GM19035 (cell line): ENCODE results near the gene FLT1.

Source experiments
- ATAC-seq: cut with Tn5 transposase; IDR thresholded peaks from one replicate; pipeline ENCODE4 v1.9.1; 2021; ENCODE audit not compliant: unreplicated experiment

Gene FLT1

DNA sequence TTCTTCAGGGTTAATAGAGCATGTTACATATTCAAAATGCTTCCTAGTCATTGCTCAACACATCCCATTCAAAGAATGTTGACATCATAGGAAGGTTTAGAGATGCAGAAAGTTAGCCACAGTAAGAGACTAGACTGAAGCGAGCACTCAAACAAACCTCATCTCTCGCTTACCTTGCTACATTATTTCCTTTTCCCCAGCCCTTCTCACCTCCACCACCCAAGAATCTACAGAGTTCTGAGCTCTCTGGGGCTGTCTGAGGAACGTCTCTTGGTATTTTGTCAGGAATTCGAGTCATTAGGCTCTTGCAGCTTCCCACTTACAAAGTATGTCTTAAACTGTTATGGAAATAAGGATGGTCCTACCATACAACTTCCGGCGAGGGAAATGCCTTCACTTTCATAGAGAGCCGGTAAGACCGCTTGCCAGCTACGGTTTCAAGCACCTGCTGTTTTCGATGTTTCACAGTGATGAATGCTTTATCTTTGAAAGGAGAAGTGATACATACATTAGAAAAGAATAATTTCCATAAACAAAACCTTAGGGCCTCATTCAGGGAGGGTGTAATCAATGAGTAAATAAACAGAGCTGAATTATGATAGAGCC, 65.1 kb downstream of the FLT1 start:
- ATAC-seq: peak; percentile 97

DNA sequence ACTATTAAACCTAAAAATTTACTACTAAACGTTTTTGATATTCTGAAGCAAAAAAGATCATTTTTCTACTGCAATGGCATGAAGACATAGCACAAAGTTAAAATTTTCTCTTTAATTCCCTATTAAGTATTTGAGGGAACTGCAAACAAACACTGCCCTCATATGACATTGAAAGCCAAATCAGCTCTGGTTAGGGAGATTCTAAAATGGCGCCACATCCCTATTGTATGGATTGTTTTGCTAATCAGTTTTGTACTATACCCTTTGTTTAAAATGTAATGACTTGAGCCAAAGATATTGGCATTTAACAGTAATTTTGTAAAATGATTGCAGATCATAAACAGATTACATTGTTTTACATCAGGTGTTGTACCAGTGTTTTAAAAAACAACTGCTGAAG, 65.8 kb downstream of the FLT1 start:
- no peak for ATAC-seq

GRCh38 chr13:28426381-28426780, 68.5 kb downstream of the FLT1 start:
- ATAC-seq: no peak

GRCh38 chr13:28425793-28426192, 69.1 kb downstream of the FLT1 start:
- no peak for ATAC-seq

DNA sequence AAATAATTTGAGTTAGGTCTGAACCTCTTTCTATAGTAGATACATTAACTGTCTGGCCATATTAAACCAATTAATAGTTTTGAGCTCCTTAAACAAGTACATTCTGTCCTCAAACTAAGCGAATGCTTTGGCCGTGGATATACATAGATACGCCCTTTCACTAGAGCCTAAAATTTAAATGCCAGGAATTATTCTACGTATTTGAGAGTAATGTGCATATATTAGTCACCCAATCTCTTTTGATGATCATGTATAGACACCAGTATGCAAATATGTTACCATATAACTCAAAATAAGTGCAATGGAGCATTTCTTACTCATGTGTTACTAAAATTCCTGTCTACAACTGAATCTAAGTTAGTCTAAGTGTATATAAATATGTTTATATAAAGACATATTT, 70.4 kb downstream of the FLT1 start:
- ATAC-seq: no peak

DNA sequence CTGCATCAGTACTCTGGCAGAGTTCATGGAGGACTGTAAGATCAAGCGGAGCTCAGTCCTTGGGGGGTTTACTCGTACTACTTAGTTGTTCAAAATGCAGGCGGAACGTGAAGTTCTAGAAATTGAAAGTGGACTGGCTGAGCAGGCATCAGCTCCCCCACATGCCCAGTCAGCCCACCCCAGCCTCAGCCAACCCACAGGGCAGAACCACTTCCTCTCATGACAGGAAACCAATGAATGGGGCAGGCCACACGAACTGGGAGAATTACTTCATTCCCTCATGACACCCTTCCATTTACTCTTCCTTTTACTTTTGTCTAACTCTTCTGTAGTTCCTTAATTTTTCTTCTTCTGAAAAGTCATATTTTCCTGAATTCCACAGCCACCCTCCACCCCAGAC, 71.9 kb downstream of the FLT1 start:
- peak; percentile 63 for ATAC-seq

- no peak for ATAC-seq
Observed at GRCh38 chr13:28421676-28422410, 73.1 kb downstream of the FLT1 start.

GRCh38 chr13:28420704-28421103, 74.2 kb downstream of the FLT1 start:
- no peak for ATAC-seq

DNA sequence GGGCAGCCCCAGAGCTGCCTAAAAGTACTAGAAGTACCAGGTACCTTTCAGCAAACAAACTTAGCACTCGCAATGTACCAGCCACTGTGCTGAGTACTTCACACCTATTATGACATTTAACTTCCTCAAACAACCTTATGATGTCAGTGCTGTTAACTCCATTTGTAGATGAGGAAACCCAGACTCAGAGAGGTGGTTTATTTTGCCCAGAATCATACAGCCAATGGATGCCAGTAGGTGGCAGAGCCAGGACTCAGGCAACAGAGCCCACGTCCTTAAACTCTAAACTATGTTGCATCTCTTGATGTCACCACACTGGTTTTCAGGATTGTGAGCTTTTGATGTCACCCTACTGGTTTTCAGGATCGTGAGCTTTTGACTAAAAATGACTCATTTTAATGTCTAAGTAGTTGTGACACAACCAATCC, 78.9 kb downstream of the FLT1 start:
- ATAC-seq: no peak

DNA sequence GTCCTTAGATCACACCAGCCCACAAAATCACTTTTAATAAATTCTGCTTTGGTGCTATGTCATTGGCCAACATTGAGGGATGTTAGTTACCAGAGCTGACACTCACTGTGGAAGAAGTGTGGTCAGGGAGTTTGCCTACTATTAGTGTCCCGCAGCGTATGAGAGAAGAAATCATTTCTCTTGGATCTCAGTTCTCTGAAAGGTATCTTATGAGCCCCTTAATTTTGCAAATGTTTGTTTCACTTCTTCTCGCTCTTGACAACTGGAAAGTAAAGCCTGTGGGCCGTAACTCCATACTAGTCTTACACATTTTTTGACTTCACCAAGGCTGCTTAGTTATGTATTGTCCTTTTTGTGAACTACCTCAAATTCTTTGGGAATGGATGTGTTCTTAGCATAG, 80.9 kb downstream of the FLT1 start:
- ATAC-seq: no peak

- no peak for ATAC-seq
Observed at GRCh38 chr13:28412981-28413380, 81.9 kb downstream of the FLT1 start.

DNA sequence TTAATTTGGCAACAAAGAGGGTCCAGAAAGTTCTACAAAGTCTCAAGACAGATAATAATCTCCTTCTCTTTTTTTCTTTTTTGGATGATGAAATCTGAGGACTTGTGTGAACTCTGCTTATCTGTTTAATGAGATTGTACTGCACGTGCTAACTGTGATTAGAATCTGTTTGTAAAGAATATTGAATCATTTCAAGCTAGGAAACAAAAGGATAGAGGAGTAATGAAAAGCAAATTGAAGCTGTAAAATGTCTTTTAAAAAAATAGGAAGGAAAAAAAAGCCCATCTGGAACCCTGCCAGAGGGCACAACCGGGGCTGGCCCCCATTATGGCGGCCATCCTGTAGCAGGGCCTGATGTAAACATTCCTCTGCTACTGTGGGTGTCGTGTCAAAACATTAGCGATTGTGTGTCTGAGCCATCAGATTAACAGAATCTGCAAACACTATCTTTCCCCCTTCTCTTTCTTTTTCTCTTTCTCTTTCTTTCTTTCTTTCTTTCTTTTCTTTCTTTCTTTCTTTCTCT, 83.0 kb downstream of the FLT1 start:
- no peak for ATAC-seq

- no peak for ATAC-seq
Observed at GRCh38 chr13:28410096-28410495, 84.8 kb downstream of the FLT1 start.

DNA sequence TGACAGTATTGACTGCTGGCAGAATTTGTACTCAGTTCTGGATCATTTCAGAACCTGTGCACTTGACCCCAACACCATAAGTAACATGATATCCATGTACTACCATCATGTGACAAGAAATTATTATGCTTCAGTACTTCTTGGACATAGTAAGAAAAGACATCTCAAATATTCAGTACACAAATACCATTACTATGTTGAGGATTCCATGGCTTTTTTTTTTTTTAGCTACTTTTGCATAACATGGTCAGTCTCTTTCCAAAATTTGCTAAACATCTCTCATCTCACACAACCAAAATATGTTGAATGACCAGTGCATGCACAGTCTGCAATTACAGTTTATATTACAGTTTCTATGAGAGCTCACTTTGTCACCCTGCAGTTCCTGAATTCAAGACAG, 85.3 kb downstream of the FLT1 start:
- ATAC-seq: no peak

- ATAC-seq: no peak
Observed at GRCh38 chr13:28408863-28409262, 86.1 kb downstream of the FLT1 start.

DNA sequence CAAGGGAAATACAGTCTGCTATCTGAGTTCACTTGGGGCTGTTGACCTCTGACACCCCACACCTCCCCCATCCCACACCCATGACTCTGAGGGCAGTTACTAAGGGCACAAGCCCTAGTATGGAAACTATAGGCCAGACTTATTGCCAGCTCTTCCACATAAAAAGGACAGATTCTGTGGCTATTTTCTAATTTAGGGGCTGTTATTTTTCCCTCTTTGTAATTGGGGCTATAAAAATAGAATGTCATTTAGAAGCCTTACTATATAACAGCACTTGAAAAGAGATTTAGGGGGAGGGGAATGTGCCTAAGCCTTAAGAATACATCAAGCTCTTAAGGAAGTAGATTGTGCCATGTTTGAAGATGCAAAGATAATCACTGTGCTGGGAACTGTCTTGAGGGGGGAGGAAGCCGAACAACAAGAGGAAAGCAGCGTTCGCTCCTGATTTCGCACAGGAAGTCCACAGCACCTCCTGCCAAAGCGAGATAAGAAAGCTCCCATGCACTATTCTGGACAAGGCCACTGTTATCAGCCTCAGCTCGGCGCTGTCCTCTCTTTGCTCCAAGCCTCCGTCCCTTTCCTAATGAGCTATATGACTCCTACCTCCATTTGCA, 86.6 kb downstream of the FLT1 start:
- no peak for ATAC-seq

- ATAC-seq: no peak
Observed at GRCh38 chr13:28406733-28407266, 88.1 kb downstream of the FLT1 start.

DNA sequence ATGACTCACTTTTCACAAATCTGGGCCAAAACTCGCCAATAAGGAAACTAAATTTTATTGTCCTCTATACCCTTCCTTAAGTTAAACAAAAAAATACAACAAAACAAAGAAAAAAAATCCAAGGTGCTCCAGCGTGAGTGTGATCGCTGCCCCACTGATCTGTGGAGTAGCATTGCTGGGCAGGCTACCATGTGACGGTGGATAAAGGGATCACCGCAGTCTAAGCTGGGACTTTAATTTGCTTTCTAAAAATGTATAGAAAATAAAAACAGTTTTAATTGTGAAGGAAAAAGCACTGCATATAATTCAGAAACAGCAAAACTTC, 92.9 kb downstream of the FLT1 start:
- ATAC-seq: no peak

DNA sequence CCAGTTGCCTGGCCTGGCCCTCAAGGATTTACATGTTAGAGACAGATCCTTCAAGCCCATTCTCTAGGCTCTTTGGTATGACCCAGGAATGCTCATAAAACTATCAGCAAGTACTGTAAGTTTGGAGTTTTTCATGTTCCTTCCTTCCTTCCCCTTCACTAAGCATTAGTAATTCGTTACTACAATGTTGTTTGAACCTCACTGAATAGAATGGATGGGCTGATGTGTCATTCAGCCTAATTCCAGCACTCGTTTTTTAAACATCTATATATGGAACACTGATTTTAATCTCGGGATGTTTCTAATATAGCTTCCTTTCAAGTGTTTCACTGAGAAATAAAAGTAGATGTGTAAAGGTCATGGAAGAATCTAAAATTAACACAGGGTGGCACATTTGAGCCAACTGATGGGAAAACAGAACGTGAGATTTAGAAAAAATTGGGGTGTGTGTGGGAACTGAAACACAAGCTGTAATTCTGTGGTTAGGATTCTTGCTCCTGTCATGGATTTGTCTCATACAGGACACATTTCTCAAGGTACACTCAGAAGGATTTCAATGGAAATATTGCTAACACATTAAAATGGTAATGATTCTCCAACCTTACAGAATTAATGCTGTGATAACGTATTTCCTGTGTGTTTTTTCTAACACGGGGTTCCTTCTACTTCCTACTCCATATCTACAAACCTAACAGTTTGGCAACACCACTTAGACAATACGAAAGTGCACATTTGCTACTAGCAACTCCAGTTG, 93.4 kb downstream of the FLT1 start:
- ATAC-seq: no peak

GRCh38 chr13:28396053-28396452, 98.9 kb downstream of the FLT1 start:
- no peak for ATAC-seq

DNA sequence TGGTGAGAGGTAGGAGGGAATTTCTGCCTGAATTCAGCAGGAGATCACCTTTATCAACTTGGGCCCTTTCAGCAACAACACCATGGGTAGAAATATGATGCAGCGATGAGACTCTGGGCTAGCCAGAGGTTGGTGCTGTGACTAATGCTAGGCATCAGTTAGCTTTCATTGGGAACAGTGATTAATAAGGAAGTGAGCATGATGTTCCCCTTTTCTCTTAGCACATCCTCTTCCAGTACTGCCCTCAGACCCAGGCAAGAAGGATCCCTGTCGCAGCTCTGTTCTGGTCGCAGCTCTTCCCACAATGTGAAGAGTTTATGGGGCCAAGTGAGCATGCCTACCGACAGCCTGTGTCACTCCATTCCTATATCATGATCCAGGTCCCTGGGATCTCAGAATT, 100.5 kb downstream of the FLT1 start:
- no peak for ATAC-seq
